Dendritic cell treated with granulocyte-macrophage colony-stimulating factor and Interleukin-4, amounts not matched to agents 40 ng/mL and 50 ng/mL, for 4 days (primary cell): Measurements from ENCODE around the gene KCTD3.

ENCODE experiments used
- H3K27ac Mint-ChIP-seq: one replicate; pipeline ENCODE4 v1.8.0; 2022; ENCODE audit warnings: mild to moderate bottlenecking, mixed read lengths
- H3K27me3 Mint-ChIP-seq: one replicate; pipeline ENCODE4 v1.8.0; 2022; ENCODE audit warnings: mild to moderate bottlenecking, mixed read lengths
- H3K36me3 Mint-ChIP-seq: one replicate; pipeline ENCODE4 v1.8.0; 2022; ENCODE audit warnings: low read depth, mixed read lengths
- H3K4me1 Mint-ChIP-seq: one replicate; pipeline ENCODE4 v1.8.0; 2022; ENCODE audit warnings: low read depth, mixed read lengths
- H3K4me3 Mint-ChIP-seq: one replicate; pipeline ENCODE4 v1.8.0; 2022; ENCODE audit warnings: mild to moderate bottlenecking, moderate library complexity, mixed read lengths
- H3K9me3 Mint-ChIP-seq: one replicate; pipeline ENCODE4 v1.8.0; 2022; ENCODE audit warnings: mixed read lengths
- intact Hi-C: fragments of 100-400 bp; cut with micrococcal nuclease; formaldehyde crosslinking; loops from one replicate; pipeline ENCODE4 v1.15.0; 2022

Gene KCTD3

DNA sequence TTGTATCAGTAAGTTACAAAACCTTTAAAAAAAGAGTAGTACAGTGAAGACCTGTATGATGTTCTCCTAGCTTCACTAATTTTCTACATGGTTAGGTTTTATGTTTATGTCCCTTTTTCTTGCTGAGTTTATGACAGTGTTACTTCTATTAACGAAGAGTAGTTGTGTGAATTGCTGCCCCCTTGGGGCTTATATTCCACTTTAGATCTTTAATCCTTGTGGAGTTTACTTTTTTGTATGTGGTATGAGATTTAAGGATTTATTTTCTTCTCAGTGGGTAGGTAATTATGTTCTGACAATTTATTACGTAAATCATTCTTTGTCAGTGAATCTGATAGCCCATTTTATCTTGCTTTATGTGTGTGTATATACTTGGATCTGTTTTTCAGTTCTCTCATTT is 14.8 kb downstream of the KCTD3 start:
- H3K27me3 Mint-ChIP-seq = no peaks in the 10 kb centered on the region
- H3K9me3 Mint-ChIP-seq = no peaks in the 10 kb centered on the region
- intact Hi-C loops = no loop called here
- no peak overlapping the region for H3K4me3 Mint-ChIP-seq
- peaks cover 6% of the 10 kb centered on the region for H3K4me1 Mint-ChIP-seq
- no peak overlapping the region for H3K27ac Mint-ChIP-seq
- H3K36me3 Mint-ChIP-seq = peaks cover 36% of the 10 kb centered on the region

DNA sequence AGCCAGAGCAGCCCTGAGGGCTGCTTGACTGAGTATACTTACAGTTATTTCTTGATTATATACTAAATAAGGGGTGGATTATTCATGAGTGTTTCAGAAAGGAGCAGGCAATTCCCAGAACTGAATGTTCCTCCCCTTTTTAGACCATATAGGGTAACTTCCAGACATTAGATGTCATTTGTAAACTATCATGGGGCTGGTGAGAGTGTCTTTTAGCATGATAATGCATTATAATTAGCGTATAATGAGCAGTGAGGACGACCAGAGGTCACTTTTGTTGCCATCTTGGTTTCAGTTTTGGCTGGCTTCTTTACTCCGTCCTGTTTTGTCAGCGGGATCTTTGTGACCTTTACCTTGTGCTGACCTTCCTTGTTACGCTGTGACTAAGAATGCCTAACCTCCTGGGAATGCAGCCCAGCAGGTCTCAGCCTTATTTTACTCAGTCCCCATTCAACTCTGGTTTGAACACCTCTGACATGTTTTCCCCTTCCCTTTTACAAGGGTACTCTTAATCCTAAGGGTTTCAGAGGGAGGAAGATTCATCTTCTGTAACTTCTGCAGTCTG is 16.2 kb downstream of the KCTD3 start:
- Mint-ChIP-seq H3K27ac (no peak overlapping the region), H3K9me3 (no peaks in the 10 kb centered on the region), H3K4me3 (no peak overlapping the region), H3K4me1 (peaks cover 6% of the 10 kb centered on the region), H3K27me3 (no peaks in the 10 kb centered on the region), H3K36me3 (peaks cover 33% of the 10 kb centered on the region)
- intact Hi-C loops = no loop called here

DNA sequence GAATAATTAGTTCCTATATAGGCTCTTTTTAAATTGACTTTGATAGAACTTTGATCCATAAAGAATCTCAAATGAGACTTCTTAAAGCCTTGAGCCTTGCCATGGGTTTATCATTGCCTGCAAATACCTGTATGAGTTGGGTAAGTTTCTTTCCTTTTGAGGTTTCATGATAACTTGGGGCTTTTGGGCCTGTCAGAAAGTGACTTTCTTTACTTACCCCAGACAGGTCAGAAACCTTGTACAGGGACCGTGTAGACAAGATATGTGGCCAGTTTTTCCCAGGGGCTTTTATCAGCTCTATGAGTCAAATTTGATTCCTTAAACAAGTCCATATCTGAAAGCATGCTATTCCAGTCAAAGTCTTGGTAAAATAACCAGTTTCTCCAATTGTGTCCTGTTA is 17.3 kb downstream of the KCTD3 start:
- Mint-ChIP-seq H3K36me3 (peaks cover 29% of the 10 kb centered on the region), H3K4me1 (peaks cover 6% of the 10 kb centered on the region), H3K27me3 (no peaks in the 10 kb centered on the region), H3K9me3 (no peaks in the 10 kb centered on the region), H3K4me3 (no peak overlapping the region), H3K27ac (no peak overlapping the region)
- intact Hi-C loops = no loop called here

DNA sequence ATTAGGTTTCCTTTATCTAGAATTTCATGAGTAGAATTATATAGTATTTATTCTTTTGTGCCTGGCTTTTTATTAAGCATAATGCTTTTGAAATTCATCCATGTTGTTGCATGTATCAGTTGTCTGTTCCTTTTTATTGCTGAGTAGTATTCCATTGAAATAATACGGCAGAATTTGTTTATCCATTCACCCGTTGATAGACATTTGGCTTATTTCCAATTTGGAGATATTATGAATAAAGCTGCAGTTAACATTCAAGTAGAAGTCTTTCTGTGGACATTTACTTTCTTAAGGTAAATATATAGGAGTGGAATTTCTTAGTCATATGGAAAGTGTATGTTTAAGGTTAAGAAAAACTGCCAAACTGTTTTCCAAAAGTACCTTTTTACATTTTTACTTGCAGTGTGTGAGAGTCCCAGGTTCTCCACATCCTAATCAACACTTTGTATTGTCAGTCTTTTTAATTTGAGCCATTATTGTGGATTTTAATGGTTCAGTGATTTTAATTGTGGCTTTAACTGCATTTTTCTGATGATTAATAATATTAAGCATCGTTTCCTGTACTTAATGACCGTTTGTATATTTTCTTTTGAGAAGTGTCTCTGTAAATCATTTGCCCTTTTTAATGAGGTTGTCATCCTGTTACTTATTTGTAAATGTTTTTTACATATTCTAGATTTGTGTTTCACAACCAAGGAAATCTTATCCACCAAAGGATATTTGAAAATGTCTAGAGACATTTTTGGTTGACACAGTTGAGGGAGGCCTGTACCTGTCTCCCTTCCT is 22.7 kb downstream of the KCTD3 start:
- Mint-ChIP-seq H3K27ac (no peak overlapping the region), H3K9me3 (no peaks in the 10 kb centered on the region), H3K36me3 (peaks cover 22% of the 10 kb centered on the region), H3K27me3 (no peaks in the 10 kb centered on the region), H3K4me1 (peaks cover 6% of the 10 kb centered on the region), H3K4me3 (no peak overlapping the region)
- intact Hi-C loops = no loop called here

DNA sequence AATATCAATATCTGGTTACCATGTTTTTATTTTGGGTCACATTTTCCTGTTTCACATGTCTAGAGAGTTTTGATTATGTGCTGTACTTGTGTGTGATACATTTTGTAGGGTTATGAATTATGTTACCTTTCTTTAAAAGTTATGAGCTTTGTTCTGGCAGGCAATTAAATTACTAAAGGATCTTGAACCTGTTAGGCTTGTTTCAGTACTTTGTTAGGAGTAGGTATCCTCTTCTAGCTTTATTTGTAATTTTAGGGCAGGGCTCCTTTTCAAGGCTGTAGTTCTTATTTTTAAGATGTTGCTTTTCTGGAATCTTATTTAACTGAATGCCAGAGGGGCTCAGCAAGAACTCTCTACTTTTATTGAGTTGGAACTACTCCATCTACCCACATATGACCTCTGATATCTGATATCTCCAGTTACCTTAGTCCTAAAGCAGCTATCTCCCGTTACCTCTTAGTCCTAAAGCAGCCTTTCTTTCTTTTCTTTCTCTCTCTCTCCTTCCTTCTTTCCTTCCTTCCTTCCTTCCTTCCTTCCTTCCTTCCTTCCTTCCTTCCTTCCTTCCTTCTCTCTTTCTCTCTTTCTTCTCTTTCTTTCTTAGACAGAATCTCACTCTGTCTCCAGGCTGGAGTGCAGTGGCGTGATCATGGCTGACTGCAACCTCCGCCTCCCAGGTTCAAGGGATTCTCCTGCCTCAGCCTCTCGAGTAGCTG is 23.8 kb downstream of the KCTD3 start:
- intact Hi-C loops = no loop called here
- Mint-ChIP-seq H3K27me3 (no peaks in the 10 kb centered on the region), H3K9me3 (no peaks in the 10 kb centered on the region), H3K4me3 (no peak overlapping the region), H3K4me1 (peaks cover 6% of the 10 kb centered on the region), H3K27ac (no peak overlapping the region), H3K36me3 (peaks cover 29% of the 10 kb centered on the region)

DNA sequence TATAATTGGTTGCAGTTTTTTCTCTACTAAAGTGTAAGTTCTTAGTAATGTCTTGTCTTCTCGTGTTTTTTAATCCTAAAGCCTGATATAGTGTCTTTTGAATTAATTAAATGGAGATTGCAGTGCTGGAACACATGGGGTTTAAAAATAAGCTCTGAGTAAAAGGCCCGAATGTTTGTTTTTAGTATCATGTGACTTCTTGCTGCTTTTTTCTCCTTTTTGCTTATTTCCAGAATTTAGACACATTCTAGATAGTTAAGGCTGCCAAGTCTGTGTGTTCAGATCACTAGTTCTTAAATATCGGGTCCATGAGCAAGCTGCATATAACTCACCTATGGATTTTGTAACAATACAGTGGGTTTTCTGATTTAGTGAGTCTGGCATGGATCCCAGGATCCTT is 27.5 kb downstream of the KCTD3 start:
- Mint-ChIP-seq H3K9me3 (no peaks in the 10 kb centered on the region), H3K27ac (no peak overlapping the region), H3K36me3 (peaks cover 37% of the 10 kb centered on the region), H3K27me3 (no peaks in the 10 kb centered on the region), H3K4me3 (no peak overlapping the region), H3K4me1 (no peaks in the 10 kb centered on the region)
- intact Hi-C loops = no loop called here

DNA sequence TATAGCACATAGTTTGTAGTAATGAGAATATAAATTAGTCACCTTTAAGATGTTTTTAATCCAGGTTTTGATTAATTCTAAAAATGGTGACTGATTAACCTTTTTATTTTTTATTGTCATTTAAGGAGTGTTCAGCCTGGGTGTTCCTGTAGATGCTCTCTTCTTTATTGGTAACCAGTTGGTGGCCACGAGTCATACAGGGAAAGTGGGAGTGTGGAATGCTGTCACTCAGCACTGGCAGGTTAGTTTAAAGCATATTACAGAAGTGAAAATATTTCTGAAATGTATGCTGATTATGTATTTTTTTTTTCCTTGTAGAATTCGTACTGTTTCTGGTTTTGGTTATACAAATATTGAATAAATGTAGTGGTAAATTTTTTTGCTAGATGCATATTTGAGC is 28.1 kb downstream of the KCTD3 start:
- Mint-ChIP-seq H3K4me3 (no peak overlapping the region), H3K27me3 (no peaks in the 10 kb centered on the region), H3K9me3 (no peaks in the 10 kb centered on the region), H3K36me3 (peaks cover 35% of the 10 kb centered on the region), H3K27ac (no peak overlapping the region), H3K4me1 (peaks cover 2% of the 10 kb centered on the region)
- intact Hi-C loops = no loop called here

DNA sequence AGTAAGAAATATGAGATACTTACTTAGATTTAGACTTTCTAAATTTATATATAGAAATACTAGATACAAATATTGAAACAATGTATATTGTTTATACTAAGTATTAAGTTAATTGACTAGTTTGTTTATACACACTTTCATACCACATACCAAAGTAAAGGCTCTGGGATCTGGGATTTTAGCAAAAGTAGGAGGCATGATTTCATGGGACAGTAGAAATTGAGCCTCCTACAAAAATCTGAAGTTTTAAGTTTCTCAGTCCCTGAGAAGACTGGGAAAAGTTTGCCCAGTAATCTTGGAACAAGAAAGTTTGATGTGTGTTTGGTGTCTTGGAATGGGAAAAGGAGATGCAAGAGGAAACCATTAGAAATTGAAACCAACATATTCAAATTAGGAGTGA is 30.9 kb downstream of the KCTD3 start:
- intact Hi-C loops = no loop called here
- Mint-ChIP-seq H3K9me3 (no peaks in the 10 kb centered on the region), H3K36me3 (peaks cover 39% of the 10 kb centered on the region), H3K27ac (no peak overlapping the region), H3K4me3 (no peak overlapping the region), H3K4me1 (peaks cover 5% of the 10 kb centered on the region), H3K27me3 (no peaks in the 10 kb centered on the region)

DNA sequence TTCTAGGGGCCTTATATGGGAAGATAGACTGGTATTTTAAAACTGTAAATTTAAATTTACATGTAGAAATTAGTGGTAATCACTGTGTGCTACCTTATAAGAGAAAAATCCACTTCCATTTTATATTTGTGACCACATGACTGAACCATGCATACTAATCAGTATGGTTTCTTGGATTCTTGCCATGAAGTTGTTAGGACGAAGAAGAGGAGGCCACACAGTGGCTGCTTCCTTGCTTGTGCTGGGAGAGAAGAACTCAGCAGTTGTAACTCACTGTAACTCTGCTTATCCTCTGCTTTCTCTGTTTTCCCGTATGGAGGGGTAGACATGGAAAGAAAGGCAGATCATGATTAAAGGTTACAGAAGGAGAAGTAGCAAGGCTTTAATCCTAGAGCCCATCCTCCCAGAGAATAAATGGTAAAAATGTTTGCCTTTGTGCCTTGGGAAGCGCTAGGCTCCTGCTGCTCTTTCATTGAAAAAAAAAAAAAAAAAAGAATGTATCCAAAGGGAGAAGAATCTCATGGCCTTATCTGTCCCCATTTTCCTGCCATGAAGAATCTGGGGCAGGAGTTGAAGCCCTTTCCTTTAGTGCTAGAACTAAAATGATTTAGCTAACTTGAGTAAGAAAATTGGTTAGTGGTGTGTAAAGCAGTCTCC is 32.4 kb downstream of the KCTD3 start:
- H3K4me1 Mint-ChIP-seq = peaks cover 5% of the 10 kb centered on the region
- intact Hi-C loops = loop anchor here (10.0 kb wide), 1 partner anchor 965 kb away; no protein-coding TSS in a partner anchor
- H3K36me3 Mint-ChIP-seq = peaks cover 53% of the 10 kb centered on the region
- no peak overlapping the region for H3K4me3 Mint-ChIP-seq
- no peaks in the 10 kb centered on the region for H3K9me3 Mint-ChIP-seq
- H3K27me3 Mint-ChIP-seq = no peaks in the 10 kb centered on the region
- no peak overlapping the region for H3K27ac Mint-ChIP-seq

DNA sequence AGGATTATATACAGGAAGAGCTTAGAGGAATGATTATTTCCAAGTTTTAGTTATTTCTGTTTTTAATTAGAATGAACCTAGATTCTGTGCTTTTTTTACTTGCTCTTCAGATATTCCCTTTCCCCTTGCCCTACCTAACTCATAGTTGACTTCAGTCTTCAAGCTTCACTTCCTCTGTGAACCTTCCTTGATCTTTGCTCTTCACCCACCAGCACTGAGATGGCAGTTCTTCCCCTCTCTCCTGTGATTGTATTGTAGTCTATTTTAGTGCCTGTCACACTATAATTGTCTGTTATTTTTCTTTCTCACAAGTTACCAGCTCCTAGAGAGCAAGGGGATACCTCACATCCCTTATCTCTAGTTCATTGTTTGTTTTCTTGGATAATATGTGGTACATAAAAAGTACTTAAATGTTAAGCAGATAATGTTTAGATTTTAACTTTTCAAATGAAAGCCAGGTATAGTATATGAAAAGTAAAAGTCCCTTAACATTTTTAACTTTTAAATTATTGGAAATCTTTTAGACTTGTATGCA is 33.2 kb downstream of the KCTD3 start:
- H3K4me1 Mint-ChIP-seq = peaks cover 5% of the 10 kb centered on the region
- H3K27me3 Mint-ChIP-seq = no peaks in the 10 kb centered on the region
- H3K4me3 Mint-ChIP-seq = no peak overlapping the region
- no peaks in the 10 kb centered on the region for H3K9me3 Mint-ChIP-seq
- no peak overlapping the region for H3K27ac Mint-ChIP-seq
- intact Hi-C loops = loop anchor here (10.0 kb wide), 1 partner anchor 966 kb away; no protein-coding TSS in a partner anchor
- H3K36me3 Mint-ChIP-seq = peaks cover 55% of the 10 kb centered on the region

DNA sequence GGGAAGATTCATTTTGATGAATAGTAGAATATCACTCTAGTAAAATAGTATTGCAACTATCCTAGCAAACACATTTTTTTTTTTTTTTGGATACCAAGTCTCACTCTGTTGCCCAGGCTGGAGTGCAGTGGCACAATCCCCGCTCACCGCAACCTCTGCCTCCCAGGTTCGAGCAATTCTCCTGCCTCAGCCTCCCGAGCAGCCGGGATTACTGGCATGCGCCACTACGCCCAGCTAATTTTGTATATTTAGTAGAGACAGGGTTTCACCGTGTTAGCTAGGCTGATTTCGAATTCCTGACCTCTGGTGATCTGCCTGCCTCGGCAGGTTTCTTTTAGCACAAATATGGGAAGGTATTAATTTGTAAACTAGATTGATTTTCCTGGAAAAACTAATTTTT is 33.8 kb downstream of the KCTD3 start:
- Mint-ChIP-seq H3K27ac (no peak overlapping the region), H3K4me1 (peaks cover 5% of the 10 kb centered on the region), H3K27me3 (no peaks in the 10 kb centered on the region), H3K4me3 (no peak overlapping the region), H3K36me3 (peaks cover 54% of the 10 kb centered on the region), H3K9me3 (no peaks in the 10 kb centered on the region)
- intact Hi-C loops = loop anchor here (10.0 kb wide), 1 partner anchor 966 kb away; no protein-coding TSS in a partner anchor

DNA sequence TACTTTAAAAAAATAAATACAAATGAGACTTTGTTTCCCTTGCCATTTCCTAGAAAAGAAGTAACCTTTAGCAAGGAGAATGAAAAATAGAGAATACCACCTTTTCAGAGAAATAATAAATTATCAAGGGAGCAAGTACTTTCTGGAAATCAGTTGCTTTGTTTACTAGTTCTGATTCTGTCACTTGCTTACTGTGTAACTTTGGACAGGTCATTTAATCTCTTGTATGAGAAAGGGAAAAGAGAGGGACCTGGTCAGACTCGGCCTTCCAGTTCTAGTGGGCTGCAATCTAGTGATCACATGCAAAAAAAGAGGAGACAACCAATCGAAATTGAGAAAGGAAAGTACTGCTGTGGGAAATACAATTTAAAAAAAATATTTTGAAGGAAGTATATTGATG is 34.2 kb downstream of the KCTD3 start:
- peaks cover 5% of the 10 kb centered on the region for H3K4me1 Mint-ChIP-seq
- peaks cover 50% of the 10 kb centered on the region for H3K36me3 Mint-ChIP-seq
- H3K27ac Mint-ChIP-seq = no peak overlapping the region
- no peaks in the 10 kb centered on the region for H3K27me3 Mint-ChIP-seq
- intact Hi-C loops = loop anchor here (10.0 kb wide), 1 partner anchor 966 kb away; no protein-coding TSS in a partner anchor
- no peaks in the 10 kb centered on the region for H3K9me3 Mint-ChIP-seq
- no peak overlapping the region for H3K4me3 Mint-ChIP-seq

DNA sequence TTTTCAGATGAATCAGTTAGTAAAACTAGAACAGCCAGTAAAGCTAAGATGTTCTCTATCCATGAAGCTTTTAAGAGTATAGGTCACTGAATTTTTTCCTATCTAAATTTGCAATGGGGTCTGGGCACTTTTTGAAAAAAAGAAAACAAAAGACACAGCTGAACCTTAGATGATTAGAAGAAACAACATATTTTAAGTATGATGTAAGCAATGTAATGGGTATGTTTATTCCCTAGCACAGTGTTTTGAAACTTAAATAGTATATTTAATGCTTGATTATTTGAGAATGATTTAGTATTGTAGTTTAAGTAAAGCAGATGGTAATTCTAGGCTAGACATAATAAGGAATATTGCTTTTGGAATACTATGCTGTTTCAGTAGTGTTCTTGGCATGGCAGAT is 36.2 kb downstream of the KCTD3 start:
- no peak overlapping the region for H3K27ac Mint-ChIP-seq
- no peaks in the 10 kb centered on the region for H3K27me3 Mint-ChIP-seq
- intact Hi-C loops = loop anchor here (10.0 kb wide), 1 partner anchor 969 kb away; no protein-coding TSS in a partner anchor
- peaks cover 5% of the 10 kb centered on the region for H3K4me1 Mint-ChIP-seq
- H3K4me3 Mint-ChIP-seq = no peak overlapping the region
- no peaks in the 10 kb centered on the region for H3K9me3 Mint-ChIP-seq
- peaks cover 38% of the 10 kb centered on the region for H3K36me3 Mint-ChIP-seq
